ENCODE results near the gene CREG2.

The CREG2 gene

DNA sequence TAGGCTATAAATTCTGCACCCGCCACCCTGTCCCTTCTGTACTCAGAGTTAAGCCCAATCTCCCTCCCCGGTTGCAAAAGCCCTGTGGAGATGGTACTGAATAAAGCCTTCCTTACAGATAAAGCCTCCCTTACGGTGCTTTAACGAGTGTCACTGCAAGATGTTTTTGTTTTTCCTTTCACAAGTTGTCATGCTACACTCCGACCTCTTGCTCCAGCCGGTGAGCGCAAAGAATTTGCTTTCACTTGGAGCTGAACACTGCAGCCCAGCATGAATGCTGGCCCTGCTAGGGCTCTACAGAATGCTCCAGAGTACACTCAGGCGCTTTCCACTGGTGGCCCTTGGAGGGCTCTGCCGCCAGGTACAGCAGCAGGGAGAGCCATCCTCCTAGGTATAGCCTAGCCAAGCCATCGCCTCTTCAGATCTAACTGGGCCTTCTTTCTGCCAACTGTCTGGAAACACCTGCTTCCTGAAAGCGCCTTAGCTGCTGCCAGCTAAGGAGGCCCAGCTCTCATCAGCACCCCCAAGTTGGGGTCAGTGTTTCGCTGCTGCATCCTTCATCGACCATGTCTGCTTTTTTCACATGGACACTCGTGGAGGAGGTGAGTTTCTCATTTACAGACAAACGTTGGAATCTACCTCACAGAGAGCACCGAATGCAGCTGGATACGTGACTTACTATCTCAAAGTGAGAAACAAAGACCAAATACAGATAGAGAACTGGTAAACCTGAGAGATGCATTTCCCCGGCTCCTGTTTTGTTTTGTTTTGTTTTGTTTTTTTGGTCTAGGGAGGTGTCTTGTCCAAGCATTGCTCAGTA is 13.4 kb upstream of the CREG2 start:
- CTCF ChIA-PET = interaction anchor here (0.7 to 0.8 kb wide), 3 partner anchors 17 to 58 kb away, joined by 3 read pairs; no protein-coding TSS in a partner anchor
- no peaks in the 10 kb centered on the region for H3K9me3 Mint-ChIP-seq
- peaks cover 2% of the 10 kb centered on the region for H3K4me1 Mint-ChIP-seq
- peaks cover 56% of the 10 kb centered on the region for H3K27me3 Mint-ChIP-seq
- H3K27ac Mint-ChIP-seq = no peak overlapping the region
- H3K36me3 Mint-ChIP-seq = no peaks in the 10 kb centered on the region
- H3K4me3 Mint-ChIP-seq = no peak overlapping the region
- no peak for DNase-seq

DNA sequence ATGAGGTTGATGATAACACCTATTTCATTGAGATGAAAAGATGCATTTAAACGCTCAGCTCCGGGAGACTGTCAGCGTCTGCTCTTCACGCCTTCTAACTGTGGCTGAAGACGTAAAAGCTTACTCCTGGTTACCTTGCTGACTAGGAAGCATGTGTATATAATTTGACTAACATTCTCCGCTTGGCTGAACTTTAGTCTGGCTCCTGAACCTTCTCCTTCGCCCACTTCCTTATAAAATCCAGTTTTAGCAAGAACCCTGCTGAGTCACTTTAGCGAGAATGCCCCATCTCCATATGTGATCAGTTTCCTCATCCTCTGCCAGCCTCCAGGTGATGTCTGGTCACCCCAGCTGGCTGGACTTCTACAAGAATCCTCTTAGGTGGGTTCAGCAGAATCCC is 12.7 kb upstream of the CREG2 start:
- no peak for DNase-seq
- Mint-ChIP-seq H3K4me3 (no peak overlapping the region), H3K27ac (no peak overlapping the region), H3K27me3 (peaks cover 59% of the 10 kb centered on the region), H3K4me1 (no peaks in the 10 kb centered on the region), H3K36me3 (no peaks in the 10 kb centered on the region), H3K9me3 (no peaks in the 10 kb centered on the region)
- CTCF ChIA-PET = interaction anchor here (0.7 kb wide), 2 partner anchors 38 to 58 kb away, joined by 3 read pairs; no protein-coding TSS in a partner anchor

DNA sequence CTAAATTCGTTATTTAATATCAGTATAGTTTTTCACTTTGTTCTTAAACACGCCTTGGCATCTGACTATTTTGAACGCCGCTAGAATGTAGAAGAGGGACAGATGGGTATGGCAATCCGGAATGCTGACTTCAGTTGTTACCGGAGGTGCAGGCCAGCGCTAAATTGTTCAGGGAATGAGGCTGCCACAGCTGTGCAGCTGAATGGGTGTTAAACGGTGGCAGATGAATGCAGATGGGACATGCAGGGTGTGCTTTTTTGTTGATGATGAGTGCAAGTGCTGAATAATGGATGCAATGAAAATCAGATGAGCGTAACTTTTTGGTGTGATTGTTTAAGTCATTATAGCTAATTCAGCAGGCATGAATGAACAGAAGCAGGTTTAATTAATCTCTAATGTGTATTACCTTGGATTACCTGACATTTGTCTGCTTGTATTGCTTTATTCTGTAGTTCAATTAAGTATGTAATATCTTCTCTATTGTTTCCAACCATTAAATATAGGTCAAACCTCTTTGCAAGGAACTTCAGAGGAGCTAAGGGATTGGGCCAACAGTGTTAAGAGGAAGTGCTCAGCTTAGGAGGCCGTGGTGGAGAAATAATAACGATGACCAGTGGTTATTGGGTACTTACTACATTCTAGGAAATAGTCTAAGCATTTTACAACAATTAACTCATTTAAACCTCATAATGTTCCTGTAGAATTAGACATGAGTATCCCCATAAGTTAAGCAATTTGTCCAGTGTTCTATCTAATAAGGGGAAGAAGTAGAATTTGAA is 11.9 kb upstream of the CREG2 start:
- CTCF ChIA-PET = interaction anchor here (0.5 to 0.8 kb wide), 2 partner anchors 13 to 431 kb away, joined by 3 to 4 read pairs; no protein-coding TSS in a partner anchor

DNA sequence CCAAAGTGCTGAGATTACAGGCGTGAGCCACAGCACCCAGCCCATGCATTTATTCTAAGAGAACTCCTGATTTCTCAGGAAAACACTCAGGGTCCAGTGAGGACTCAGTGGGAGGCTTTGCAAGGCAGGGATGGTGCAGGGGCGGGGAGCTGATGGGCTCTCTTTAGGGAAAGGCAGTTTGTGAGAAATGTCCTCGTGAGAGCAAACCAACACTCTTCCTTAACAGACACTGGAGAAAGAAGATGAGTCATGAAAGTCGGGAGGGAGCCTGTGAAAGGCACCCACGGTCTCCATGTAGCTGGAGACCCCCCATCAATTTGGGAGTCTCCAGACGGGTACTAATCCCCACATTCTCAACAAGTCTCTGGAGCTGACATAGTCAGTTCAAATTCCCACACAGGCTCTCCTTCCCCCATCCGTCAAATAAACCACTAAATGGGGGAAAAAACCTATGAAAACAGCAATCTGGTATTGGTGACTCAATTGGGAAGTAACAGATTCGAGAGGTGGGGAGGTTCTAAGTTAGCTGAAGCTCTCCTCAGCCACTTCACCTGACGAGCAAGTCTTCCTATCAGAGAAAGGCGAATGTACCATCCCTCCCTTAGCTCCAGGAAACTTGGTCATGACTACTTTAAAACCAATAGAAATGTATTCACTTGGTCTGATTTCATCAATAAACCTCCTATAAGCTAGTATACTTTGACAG is 11.0 kb upstream of the CREG2 start:
- H3K4me1 Mint-ChIP-seq = no peaks in the 10 kb centered on the region
- H3K27ac Mint-ChIP-seq = no peak overlapping the region
- H3K4me3 Mint-ChIP-seq = no peak overlapping the region
- CTCF ChIA-PET = interaction anchor here (0.5 kb wide), 1 partner anchor 432 kb away, joined by 3 read pairs; no protein-coding TSS in a partner anchor
- no peak for DNase-seq
- no peaks in the 10 kb centered on the region for H3K9me3 Mint-ChIP-seq
- H3K36me3 Mint-ChIP-seq = no peaks in the 10 kb centered on the region
- H3K27me3 Mint-ChIP-seq = peaks cover 72% of the 10 kb centered on the region

More for the DNA sequence above, 11.9 kb upstream of the CREG2 start:
- Mint-ChIP-seq H3K27me3 (peaks cover 65% of the 10 kb centered on the region), H3K27ac (no peak overlapping the region), H3K36me3 (no peaks in the 10 kb centered on the region), H3K4me1 (no peaks in the 10 kb centered on the region), H3K4me3 (no peak overlapping the region), H3K9me3 (no peaks in the 10 kb centered on the region)
- DNase-seq = no peak

DNA sequence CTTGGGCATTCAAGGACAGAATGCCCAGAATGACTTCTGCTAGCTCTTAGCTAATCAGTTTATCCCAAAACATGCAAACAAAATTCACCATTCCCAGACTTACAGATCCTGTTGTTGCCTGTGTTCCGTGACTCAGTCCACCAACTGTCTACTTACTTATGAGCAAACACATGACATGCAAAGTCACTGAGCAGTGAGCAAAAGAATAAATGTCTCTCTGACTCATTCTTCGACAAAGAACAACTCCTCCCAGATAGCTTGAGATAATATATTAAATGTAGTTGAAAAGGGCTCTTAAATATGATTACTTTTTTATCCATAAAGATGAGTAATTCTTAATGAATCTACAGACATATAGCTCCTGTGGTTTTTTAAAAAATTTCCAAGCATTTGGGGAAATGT is 9.0 kb upstream of the CREG2 start:
- Mint-ChIP-seq H3K4me3 (no peak overlapping the region), H3K27ac (no peak overlapping the region), H3K9me3 (no peaks in the 10 kb centered on the region), H3K36me3 (no peaks in the 10 kb centered on the region), H3K4me1 (no peaks in the 10 kb centered on the region), H3K27me3 (peaks cover 70% of the 10 kb centered on the region)
- DNase-seq = no peak
- CTCF ChIA-PET = interaction anchor here (0.6 kb wide), 1 partner anchor 445 kb away, joined by 3 read pairs; no protein-coding TSS in a partner anchor

DNA sequence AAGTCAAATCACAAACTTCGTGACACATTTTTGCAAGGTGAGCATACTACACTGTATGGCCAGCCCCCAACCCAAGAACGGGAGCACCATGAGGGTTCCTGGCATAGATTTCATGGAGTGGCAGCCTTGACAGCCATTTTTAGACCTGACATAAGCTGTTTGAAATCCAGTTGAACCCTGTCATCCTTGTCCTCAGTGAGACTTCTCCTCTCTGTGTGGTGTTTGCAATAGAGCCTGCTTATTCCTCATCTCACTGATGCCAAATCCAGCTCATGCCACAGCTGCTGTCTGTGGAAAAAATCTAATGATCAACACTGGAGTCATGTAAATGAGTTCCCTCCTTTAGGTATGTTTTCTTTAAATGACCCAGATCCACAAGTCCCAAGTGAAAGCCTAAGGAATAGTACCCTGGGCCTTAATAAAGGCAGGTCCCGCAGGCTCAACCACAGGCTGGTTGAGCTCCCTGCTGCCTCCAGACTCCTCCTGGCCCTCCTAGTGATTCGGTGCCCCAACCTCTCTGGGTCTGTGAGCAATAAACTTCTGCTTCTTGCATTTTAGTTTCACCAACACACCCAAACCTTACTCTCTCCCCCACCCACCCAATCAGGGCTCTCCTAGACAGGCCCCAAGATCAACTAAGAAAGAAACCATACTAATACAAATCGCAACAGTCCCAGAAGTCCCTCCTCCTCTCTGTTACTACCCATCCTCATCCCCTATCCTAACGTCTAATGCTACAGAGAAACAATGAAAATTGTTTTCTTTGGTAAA is 8.4 kb upstream of the CREG2 start:
- CTCF ChIA-PET = interaction anchor here (0.6 to 1.5 kb wide), 2 partner anchors 23 to 445 kb away, joined by 3 to 4 read pairs; no protein-coding TSS in a partner anchor
- H3K4me3 Mint-ChIP-seq = no peak overlapping the region
- H3K4me1 Mint-ChIP-seq = no peaks in the 10 kb centered on the region
- peaks cover 64% of the 10 kb centered on the region for H3K27me3 Mint-ChIP-seq
- no peak for DNase-seq
- H3K36me3 Mint-ChIP-seq = no peaks in the 10 kb centered on the region
- H3K9me3 Mint-ChIP-seq = no peaks in the 10 kb centered on the region
- H3K27ac Mint-ChIP-seq = no peak overlapping the region

DNA sequence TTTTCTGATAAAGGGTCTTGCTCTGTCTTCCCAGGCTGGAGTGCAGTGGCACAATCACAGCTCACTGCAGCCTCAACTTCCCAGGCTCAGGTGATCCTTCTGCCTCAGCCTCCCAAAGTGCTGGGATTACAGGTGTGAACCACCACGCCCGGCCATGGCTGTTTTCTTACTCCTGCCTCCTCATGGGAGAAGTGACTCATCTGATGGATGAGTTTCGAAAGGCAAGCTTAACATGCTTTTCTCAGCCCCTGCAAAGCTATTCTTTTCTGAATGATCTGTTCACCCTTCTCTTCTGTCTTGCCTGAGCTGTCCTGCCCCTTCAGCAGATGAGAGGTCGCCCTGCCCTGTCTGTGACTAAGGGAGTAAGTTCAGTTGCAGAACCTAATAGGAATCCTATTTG is 929 bp upstream of the CREG2 start:
- no peak overlapping the region for H3K4me3 Mint-ChIP-seq
- no peak for DNase-seq
- H3K36me3 Mint-ChIP-seq = no peaks in the 10 kb centered on the region
- peaks cover 10% of the 10 kb centered on the region for H3K4me1 Mint-ChIP-seq
- CTCF ChIA-PET = interaction anchor here (0.5 to 4.4 kb wide), 12 partner anchors 19 to 357 kb away, joined by 3 to 30 read pairs (median 4); no protein-coding TSS in a partner anchor
- no peaks in the 10 kb centered on the region for H3K9me3 Mint-ChIP-seq
- H3K27ac Mint-ChIP-seq = no peak overlapping the region
- peaks cover 78% of the 10 kb centered on the region for H3K27me3 Mint-ChIP-seq

DNA sequence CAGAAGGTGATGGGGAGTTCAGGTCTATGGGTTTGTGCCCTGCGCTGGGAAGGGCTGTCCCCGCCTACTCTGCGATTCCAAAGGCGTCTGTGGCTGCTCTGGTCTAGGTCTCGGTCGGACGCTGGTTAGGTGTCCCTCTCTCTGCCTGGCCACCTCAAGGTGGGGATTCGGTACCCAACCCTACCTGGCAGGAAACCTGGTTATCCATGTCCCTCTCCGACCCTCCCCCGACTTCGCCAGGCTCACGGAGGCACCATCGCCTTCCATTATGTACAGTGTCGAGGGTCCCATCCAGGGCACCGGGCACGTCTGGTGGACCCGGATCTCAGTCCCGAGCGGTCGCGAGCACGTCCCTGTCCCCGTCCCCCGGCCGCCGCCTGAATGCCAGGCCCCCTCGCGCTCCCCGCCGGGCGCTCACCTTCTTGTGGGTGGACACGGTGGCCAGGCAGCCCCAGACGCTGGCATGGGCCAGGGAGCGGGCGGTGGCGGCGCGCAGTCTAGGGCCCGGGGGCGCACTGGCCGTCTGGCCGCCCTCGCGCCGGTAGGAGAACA is 628 bp downstream of the CREG2 start:
- no peaks in the 10 kb centered on the region for H3K9me3 Mint-ChIP-seq
- peaks cover 81% of the 10 kb centered on the region for H3K27me3 Mint-ChIP-seq
- no peak for DNase-seq
- H3K36me3 Mint-ChIP-seq = no peaks in the 10 kb centered on the region
- H3K4me3 Mint-ChIP-seq = peak overlapping the region; percentile 57
- no peak overlapping the region for H3K27ac Mint-ChIP-seq
- peaks cover 10% of the 10 kb centered on the region for H3K4me1 Mint-ChIP-seq
- CTCF ChIA-PET = interaction anchor here (1.2 to 4.4 kb wide), 6 partner anchors 11 to 44 kb away, joined by 3 to 30 read pairs (median 7); no protein-coding TSS in a partner anchor

DNA sequence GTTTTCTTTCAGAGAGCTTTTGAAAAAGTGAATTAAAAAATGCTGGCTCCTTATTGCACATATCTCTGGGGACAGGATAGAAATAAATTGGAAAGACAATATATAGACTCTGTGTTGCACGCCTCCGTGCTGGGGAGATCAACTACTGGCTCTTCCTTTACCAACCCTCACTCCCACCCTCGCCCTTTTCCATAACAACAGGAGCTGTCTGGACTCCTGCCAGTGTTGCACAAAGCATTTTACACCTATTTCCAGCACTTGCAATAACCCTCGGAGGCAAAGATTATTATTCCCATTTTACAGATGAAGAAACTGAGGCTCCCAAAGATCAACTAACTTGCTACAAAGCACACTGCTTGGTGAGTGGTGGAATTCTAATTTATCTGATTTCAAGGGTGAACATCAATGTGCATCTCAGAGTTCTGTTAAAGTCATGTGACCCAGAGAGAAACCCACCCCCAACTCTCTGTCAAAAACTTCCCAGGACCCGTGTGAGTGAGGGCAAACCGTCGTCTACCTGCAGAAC is 4.2 kb downstream of the CREG2 start:
- CTCF ChIA-PET = interaction anchor here (0.6 to 1.9 kb wide), 3 partner anchors 41 to 48 kb away, joined by 3 to 8 read pairs (median 6); no protein-coding TSS in a partner anchor
- Mint-ChIP-seq H3K36me3 (no peaks in the 10 kb centered on the region), H3K9me3 (no peaks in the 10 kb centered on the region), H3K27ac (no peak overlapping the region), H3K27me3 (peaks cover 82% of the 10 kb centered on the region), H3K4me1 (peaks cover 10% of the 10 kb centered on the region), H3K4me3 (no peak overlapping the region)
- DNase-seq = no peak

DNA sequence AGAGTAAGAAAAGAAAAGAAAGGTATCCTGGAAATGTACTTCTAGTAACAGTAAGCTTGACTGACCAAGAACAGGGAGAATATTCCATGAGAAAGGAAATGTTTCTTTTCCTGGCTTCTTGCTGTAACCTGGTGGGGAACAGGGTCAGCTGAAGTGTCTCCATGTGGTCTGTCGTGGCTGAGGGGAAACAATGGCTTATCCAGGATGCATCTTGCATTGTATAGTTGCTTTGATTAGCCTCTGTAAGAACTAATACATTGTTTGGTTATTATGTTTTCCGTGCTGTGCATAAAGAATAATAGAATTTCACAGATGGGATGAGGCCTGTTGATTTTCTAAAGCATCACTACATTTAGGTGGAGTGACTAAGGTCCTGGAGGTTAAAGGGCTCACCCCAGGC is 4.9 kb downstream of the CREG2 start:
- Mint-ChIP-seq H3K27me3 (peaks cover 76% of the 10 kb centered on the region), H3K27ac (no peak overlapping the region), H3K36me3 (no peaks in the 10 kb centered on the region), H3K9me3 (no peaks in the 10 kb centered on the region), H3K4me1 (peaks cover 7% of the 10 kb centered on the region), H3K4me3 (no peak overlapping the region)
- CTCF ChIA-PET = interaction anchor here (0.6 to 1.9 kb wide), 2 partner anchors 40 to 119 kb away, joined by 3 to 8 read pairs; no protein-coding TSS in a partner anchor
- DNase-seq = no peak

DNA sequence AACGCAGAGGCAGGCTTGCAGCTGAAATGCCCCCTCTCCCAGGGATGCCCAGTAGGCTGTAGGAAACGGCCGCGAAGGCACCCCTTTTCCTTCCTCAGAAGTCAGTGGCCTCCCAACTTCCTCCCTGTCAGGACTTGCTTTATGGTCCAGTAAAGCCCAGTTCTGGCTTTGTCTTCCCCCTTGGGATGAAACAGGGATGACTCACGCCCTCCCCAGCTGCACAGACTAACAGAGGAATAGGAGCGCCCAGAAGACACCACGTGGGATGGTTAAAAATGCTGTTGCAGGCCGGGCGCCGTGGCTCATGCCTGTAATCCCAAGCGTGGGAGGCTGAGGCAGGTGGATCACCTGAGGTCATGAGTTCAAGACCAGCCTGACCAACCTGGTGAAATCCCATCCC is 6.9 kb downstream of the CREG2 start:
- no peak for DNase-seq
- H3K36me3 Mint-ChIP-seq = no peaks in the 10 kb centered on the region
- no peaks in the 10 kb centered on the region for H3K9me3 Mint-ChIP-seq
- H3K4me1 Mint-ChIP-seq = no peaks in the 10 kb centered on the region
- H3K27me3 Mint-ChIP-seq = peaks cover 58% of the 10 kb centered on the region
- H3K4me3 Mint-ChIP-seq = no peak overlapping the region
- no peak overlapping the region for H3K27ac Mint-ChIP-seq
- CTCF ChIA-PET = interaction anchor here (1.2 to 1.6 kb wide), 2 partner anchors 12 to 18 kb away, joined by 3 to 5 read pairs; no protein-coding TSS in a partner anchor

DNA sequence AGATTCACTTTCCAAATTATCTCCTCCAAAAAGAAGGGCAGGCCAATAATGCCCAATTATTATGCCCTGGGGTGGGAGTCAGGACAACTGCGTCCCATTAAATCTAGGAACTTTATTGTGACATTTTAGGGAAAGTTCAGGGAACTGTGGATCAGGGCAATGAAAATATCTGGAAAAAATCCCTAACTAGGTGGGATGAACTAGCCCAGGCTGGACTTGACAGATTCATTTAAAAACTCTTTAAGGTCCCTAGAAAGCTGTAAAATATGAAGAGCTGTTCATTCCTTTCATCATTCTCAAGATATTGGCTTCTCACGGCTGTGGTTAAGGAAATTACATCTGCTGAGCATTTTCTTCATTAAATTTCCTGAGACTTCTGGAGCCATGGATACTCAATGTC is 8.2 kb downstream of the CREG2 start:
- no peak for DNase-seq
- Mint-ChIP-seq H3K27ac (no peak overlapping the region), H3K4me1 (peaks cover 13% of the 10 kb centered on the region), H3K4me3 (no peak overlapping the region), H3K27me3 (peaks cover 45% of the 10 kb centered on the region), H3K36me3 (peaks cover 1% of the 10 kb centered on the region), H3K9me3 (no peaks in the 10 kb centered on the region)
- CTCF ChIA-PET = no interaction called here

DNA sequence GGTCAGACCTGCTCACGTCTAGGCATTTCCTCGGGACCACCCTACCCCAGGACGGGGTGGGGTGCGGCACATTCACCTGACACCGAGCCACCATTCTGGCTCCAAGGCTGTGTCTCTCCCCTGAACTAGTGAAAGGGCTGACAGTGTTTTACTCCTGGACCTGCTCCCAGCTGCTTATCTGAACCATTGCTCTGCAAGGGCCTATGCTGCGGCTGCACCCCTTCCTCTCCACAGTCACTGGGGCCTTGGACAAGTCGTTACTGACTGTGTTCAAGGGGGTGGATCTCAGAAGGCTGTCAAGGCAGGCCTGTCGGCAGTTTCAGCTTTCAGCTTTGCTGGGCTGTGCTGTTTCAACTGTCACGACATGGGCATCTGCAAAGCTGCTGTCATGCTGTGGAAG is 11.7 kb downstream of the CREG2 start:
- DNase-seq = no peak
- H3K4me1 Mint-ChIP-seq = peaks cover 17% of the 10 kb centered on the region
- no peak overlapping the region for H3K4me3 Mint-ChIP-seq
- H3K27ac Mint-ChIP-seq = no peak overlapping the region
- H3K27me3 Mint-ChIP-seq = peaks cover 28% of the 10 kb centered on the region
- H3K36me3 Mint-ChIP-seq = peaks cover 7% of the 10 kb centered on the region
- H3K9me3 Mint-ChIP-seq = peaks cover 12% of the 10 kb centered on the region
- CTCF ChIA-PET = interaction anchor here (0.8 to 0.9 kb wide), 2 partner anchors 11 to 34 kb away, joined by 3 read pairs; no protein-coding TSS in a partner anchor
